22Rv1 (cell line): ENCODE data around the gene TMEM11.

Source experiments
- CTCF ChIP-seq: fragments of 450-650 bp; IDR thresholded peaks from 2 replicates; pipeline ENCODE4 v1.5.1; 2017; ENCODE audit warnings: mild to moderate bottlenecking
- ZFX ChIP-seq: fragments of 450-650 bp; IDR thresholded peaks from 2 replicates; pipeline ENCODE4 v1.6.1; 2017; ENCODE audit warnings: antibody characterized with exemption, borderline replicate concordance

DNA sequence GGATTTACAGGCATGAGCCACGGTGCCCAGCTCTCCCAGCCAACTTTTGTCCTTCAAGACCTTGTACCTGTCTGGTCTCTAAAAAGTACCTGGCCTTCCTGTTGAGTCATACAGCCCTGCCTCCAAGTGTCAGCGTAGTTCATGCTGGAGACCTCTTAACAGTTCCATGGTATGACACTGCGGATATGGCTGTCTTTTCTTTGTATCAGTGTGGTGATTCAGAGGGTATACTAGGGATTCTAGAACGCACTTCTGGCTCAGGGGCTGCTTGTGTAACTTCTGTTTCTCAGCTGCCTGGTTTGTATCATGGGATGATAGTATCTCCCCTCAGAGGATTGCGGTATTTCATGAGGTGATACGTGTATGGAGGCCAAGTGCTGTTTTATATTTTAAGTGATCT is 2.0 kb upstream of the TMEM11 start:
- no peak for TF ChIP-seq CTCF
- no peak for TF ChIP-seq ZFX
